HG02973 (cell line): ENCODE data around the gene RECQL5.

Experiments
- ATAC-seq: cut with Tn5 transposase; IDR thresholded peaks from one replicate; pipeline ENCODE4 v1.9.1; 2021; ENCODE audit warnings: moderate library complexity; ENCODE audit not compliant: unreplicated experiment

Gene RECQL5

GRCh38 chr17:75634754-75635609 lies 32.0 kb downstream of the RECQL5 start:
- ATAC-seq = no peak

- ATAC-seq = no peak
Observed at GRCh38 chr17:75634376-75634740, 32.6 kb downstream of the RECQL5 start.

GRCh38 chr17:75633486-75634375 lies 33.2 kb downstream of the RECQL5 start:
- ATAC-seq = no peak

GRCh38 chr17:75632863-75633485 lies 34.0 kb downstream of the RECQL5 start, which contains the start of gene SMIM5:
SMIM5 (plus strand) TSS chr17:75633434; CDS start chr17:75640202, 6,768 bp downstream.
- no peak for ATAC-seq

- ATAC-seq = no peak
Observed at GRCh38 chr17:75632428-75632827, 34.5 kb downstream of the RECQL5 start.

- ATAC-seq = no peak
Observed at GRCh38 chr17:75631353-75631752, 35.6 kb downstream of the RECQL5 start.

- no peak for ATAC-seq
Observed at GRCh38 chr17:75630071-75630917, 36.7 kb downstream of the RECQL5 start.

GRCh38 chr17:75629157-75629556 lies 37.8 kb downstream of the RECQL5 start:
- no peak for ATAC-seq

GRCh38 chr17:75628425-75628824 lies 38.5 kb downstream of the RECQL5 start:
- ATAC-seq = no peak

GRCh38 chr17:75627094-75627493 lies 39.9 kb downstream of the RECQL5 start:
- no peak for ATAC-seq

GRCh38 chr17:75626496-75627038 lies 40.4 kb downstream of the RECQL5 start:
- ATAC-seq = no peak

- ATAC-seq = no peak
Observed at GRCh38 chr17:75625813-75626486, 41.0 kb downstream of the RECQL5 start.

- ATAC-seq = no peak
Observed at GRCh38 chr17:75624714-75625345, 42.1 kb downstream of the RECQL5 start.

- ATAC-seq = no peak
Observed at GRCh38 chr17:75624021-75624420, 42.9 kb downstream of the RECQL5 start.

- no peak for ATAC-seq
Observed at GRCh38 chr17:75623386-75623785, 43.6 kb downstream of the RECQL5 start.

- ATAC-seq = no peak
Observed at GRCh38 chr17:75622771-75623273, 44.1 kb downstream of the RECQL5 start.

- ATAC-seq = no peak
Observed at GRCh38 chr17:75622076-75622475, 44.9 kb downstream of the RECQL5 start.

GRCh38 chr17:75621489-75621888 lies 45.5 kb downstream of the RECQL5 start:
- ATAC-seq = no peak
